ENCODE results near the gene GNAQ. TPM values are rescaled to one million over a fixed set of nuclear protein-coding genes. Genes with fewer than 3 reads are reported as not detected.
"Not testable (repeated sequence)": the region's sequence is repeated elsewhere in the genome, so short reads cannot be mapped to it uniquely, and the experiment has no call there.

The GNAQ gene
- total RNA-seq, 2 donors from 2014 or later = 13.4 to 17.8 TPM

DNA sequence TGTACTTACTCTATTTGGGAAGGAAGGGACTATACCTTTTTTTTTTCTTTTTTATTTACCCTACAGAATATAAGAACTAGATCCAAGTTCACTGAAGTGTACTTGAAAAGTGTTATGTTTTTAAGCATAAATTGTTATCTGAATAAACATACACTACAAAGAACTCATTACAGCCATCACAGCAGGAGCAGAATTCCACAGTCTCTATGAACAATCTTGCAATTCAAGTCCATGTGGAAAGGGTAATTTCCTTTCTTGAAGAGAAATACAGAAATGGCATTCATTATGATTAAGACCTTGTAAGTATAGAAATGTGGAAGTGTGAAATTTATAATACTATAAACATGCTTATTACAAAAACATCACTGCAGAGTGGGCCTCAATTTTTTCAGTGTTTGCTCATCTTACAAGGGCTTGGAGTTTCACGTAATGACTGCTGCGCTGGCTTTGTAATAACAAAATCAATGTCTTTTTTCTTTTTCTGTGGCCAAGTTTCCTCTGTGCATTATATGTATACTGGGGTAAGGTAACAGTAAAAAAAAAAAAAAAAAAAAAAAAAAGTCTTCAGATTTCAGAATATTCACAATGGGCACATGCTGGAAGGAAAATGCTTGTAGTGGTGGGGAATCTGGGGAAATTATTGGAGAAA, 306.4 kb downstream of the GNAQ start:
- H3K36me3 ChIP-seq = peaks cover 13% of the 10 kb centered on the region
- no peaks in the 10 kb centered on the region for H3K4me1 ChIP-seq
- H3K27ac ChIP-seq = no peak overlapping the region
- no peak for DNase-seq (ENCODE audit: low spot score)
- TF ChIP-seq, protein P1, sequence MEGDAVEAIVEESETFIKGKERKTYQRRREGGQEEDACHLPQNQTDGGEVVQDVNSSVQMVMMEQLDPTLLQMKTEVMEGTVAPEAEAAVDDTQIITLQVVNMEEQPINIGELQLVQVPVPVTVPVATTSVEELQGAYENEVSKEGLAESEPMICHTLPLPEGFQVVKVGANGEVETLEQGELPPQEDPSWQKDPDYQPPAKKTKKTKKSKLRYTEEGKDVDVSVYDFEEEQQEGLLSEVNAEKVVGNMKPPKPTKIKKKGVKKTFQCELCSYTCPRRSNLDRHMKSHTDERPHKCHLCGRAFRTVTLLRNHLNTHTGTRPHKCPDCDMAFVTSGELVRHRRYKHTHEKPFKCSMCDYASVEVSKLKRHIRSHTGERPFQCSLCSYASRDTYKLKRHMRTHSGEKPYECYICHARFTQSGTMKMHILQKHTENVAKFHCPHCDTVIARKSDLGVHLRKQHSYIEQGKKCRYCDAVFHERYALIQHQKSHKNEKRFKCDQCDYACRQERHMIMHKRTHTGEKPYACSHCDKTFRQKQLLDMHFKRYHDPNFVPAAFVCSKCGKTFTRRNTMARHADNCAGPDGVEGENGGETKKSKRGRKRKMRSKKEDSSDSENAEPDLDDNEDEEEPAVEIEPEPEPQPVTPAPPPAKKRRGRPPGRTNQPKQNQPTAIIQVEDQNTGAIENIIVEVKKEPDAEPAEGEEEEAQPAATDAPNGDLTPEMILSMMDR (IDR thresholded peaks at IDR 0.05) = no peak
- H3K4me3 ChIP-seq = no peak overlapping the region
- no peaks in the 10 kb centered on the region for H3K9me3 ChIP-seq
- H3K27me3 ChIP-seq = no peaks in the 10 kb centered on the region

DNA sequence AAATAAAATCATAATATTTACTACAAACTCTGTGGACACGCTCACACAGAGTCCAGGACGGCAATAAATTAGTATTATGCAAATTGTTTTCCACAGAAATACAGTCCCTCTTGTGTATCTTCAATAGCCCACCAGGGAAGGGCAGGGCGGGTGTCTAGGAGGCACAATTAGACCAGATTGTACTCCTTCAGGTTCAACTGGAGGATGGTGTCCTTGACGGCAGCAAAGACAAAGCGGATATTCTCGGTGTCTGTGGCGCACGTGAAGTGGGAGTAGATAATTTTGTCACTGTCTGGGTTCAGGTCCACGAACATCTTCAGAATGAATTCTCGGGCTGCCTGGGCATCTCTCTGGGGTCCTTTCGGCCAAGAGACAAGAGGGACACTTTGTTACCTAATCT, 310.5 kb downstream of the GNAQ start:
- H3K4me3 ChIP-seq; H3K27me3 ChIP-seq; DNase-seq (ENCODE audit: low spot score); H3K36me3 ChIP-seq; H3K9me3 ChIP-seq; H3K27ac ChIP-seq; H3K4me1 ChIP-seq: not testable (repeated sequence)

- H3K27ac ChIP-seq = no peak overlapping the region
Measured at GRCh38 chr9:77719321-77719720, 312.3 kb downstream of the GNAQ start.

DNA sequence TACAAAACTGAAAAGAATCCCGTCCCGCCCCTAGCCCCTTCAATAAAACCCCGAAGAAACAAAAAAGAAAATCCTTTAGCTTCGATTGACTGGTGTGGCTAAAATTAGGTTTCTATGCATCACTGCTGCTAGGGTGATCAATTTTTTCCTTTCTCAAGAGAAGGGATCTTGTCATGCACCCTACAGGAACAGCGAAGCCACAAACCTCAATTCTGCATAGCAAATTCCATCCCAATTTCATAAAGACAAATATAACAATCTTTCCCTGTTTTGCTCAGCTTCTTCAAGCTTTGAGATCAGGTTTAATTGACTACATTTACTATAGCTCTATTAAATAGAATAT, 313.3 kb downstream of the GNAQ start:
- not testable (repeated sequence) for H3K36me3 ChIP-seq; H3K27ac ChIP-seq; H3K9me3 ChIP-seq; H3K4me3 ChIP-seq; DNase-seq (ENCODE audit: low spot score); H3K4me1 ChIP-seq; H3K27me3 ChIP-seq

More at GRCh38 chr9:77719321-77719720, 312.3 kb downstream of the GNAQ start:
- TF ChIP-seq, protein P1 (IDR thresholded peaks at IDR 0.05) = no peak
- H3K4me3 ChIP-seq = no peak overlapping the region
- no peaks in the 10 kb centered on the region for H3K36me3 ChIP-seq
- DNase-seq (ENCODE audit: low spot score) = no peak
- H3K4me1 ChIP-seq = no peaks in the 10 kb centered on the region
- H3K9me3 ChIP-seq = no peaks in the 10 kb centered on the region
- no peaks in the 10 kb centered on the region for H3K27me3 ChIP-seq

DNA sequence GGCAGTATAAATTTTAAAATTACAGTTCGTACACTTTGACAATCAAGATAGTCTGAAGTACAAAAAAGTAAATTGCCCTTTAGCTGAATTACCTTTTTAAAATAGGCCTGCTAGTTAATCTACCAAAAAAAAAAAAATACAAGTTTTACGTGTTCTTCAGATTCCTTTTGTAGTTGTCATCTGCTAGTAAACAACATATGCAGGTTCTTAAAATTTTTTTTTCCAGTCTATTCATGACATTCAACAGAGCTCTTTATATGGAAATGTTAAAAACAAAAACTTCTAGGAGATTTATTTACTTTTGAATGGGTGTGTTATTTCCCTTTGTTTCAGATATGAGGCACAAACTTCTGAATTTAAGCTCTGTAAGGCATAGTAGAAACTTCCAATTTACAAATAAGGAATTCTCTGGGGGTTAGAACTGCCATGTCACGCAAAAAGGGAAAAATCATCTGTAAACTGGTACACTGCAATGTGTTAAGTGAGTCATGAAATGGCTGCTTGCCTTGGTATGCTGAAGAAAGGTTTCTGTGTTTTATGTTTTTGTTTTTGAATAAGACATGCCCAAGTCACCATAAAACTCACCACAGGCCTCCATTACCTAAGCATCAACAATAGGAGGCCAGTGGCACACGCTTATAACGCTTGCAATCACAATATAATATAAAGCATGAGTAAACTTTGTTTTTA, 313.9 kb downstream of the GNAQ start:
- not testable (repeated sequence) for H3K27me3 ChIP-seq; H3K4me3 ChIP-seq; H3K36me3 ChIP-seq; H3K27ac ChIP-seq; H3K9me3 ChIP-seq; DNase-seq (ENCODE audit: low spot score); H3K4me1 ChIP-seq

DNA sequence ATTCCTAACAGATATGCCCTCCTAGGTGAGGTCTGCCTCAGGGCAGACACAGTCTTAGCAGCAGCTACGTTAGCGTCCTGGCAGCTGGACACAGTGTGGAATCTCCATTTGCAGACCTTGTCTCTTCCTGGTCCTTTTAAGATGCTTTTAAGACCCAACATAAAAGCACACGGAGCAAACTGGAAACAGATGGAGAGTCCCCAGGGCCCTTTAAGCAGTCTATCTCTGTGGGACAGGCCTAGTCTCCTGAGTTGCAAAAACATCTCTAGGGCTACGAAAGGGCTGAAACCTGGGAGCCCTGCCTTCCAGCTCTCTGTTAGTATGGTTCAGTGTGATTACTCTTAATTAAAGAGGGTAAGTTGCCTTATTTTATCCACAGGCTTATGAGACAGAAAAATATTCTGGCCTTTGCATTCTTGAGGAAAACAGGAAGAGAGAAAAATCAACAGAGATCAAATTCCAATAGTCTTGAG, 317.5 kb downstream of the GNAQ start:
- Histone ChIP-seq H3K4me3 (no peak overlapping the region), H3K27me3 (no peaks in the 10 kb centered on the region), H3K9me3 (no peaks in the 10 kb centered on the region), H3K36me3 (no peaks in the 10 kb centered on the region), H3K27ac (no peak overlapping the region), H3K4me1 (no peaks in the 10 kb centered on the region)
- TF ChIP-seq, protein P1 (IDR thresholded peaks at IDR 0.05) = no peak
- no peak for DNase-seq (ENCODE audit: low spot score)

- no peak overlapping the region for H3K27ac ChIP-seq
Measured at GRCh38 chr9:77712533-77713130, 319.0 kb downstream of the GNAQ start.

More at GRCh38 chr9:77712533-77713130, 319.0 kb downstream of the GNAQ start:
- no peak for DNase-seq (ENCODE audit: low spot score)
- Histone ChIP-seq H3K4me3 (no peak overlapping the region), H3K27me3 (no peaks in the 10 kb centered on the region), H3K4me1 (no peaks in the 10 kb centered on the region), H3K9me3 (peaks cover 0 to 4% of the 10 kb centered on the region in 2 donors), H3K36me3 (no peaks in the 10 kb centered on the region)
- TF ChIP-seq, protein P1 (IDR thresholded peaks at IDR 0.05) = no peak
